Activated CD8-positive, alpha-beta memory T cell treated with anti-CD3 and anti-CD28 coated beads for 1 hour (primary cell): Measurements from ENCODE around the gene SH2B3.
"Not testable (repeated sequence)": the region's sequence is repeated elsewhere in the genome, so short reads cannot be mapped to it uniquely, and the experiment has no call there.

Experiments used
- DNase-seq, 2 donors: peaks; one replicate each; pipeline ENCODE4 v3.0.0-alpha.2; 2020; ENCODE audit warnings: low read depth in 1 of 2; ENCODE audit errors: extremely low read depth in 1 of 2

The SH2B3 gene

GRCh38 chr12:111386885-111387284 is 18.8 kb upstream of the SH2B3 start:
- no peak for DNase-seq

GRCh38 chr12:111387747-111388323 is 17.9 kb upstream of the SH2B3 start:
- no peak for DNase-seq

GRCh38 chr12:111389635-111390034 is 16.1 kb upstream of the SH2B3 start:
- DNase-seq = no peak

- no peak for DNase-seq
These were observed 14.8 kb upstream of the SH2B3 start for GRCh38 chr12:111390910-111391309.

GRCh38 chr12:111393700-111394300 is 11.9 kb upstream of the SH2B3 start:
- no peak for DNase-seq

- no peak for DNase-seq
These were observed 11.2 kb upstream of the SH2B3 start for GRCh38 chr12:111394480-111394879.

GRCh38 chr12:111395336-111396187 is 10.2 kb upstream of the SH2B3 start:
- DNase-seq = no peak

GRCh38 chr12:111396271-111396670 is 9.5 kb upstream of the SH2B3 start:
- DNase-seq = not testable (repeated sequence)

GRCh38 chr12:111396726-111397445 is 8.8 kb upstream of the SH2B3 start:
- peak; percentile 62 to 90 for DNase-seq

GRCh38 chr12:111398530-111398929 is 7.2 kb upstream of the SH2B3 start:
- DNase-seq = no peak

- not testable (repeated sequence) for DNase-seq
These were observed 5.8 kb upstream of the SH2B3 start for GRCh38 chr12:111399741-111400404.

GRCh38 chr12:111401167-111401605 is 4.5 kb upstream of the SH2B3 start:
- DNase-seq = no peak

- DNase-seq = not testable (repeated sequence)
These were observed 3.3 kb upstream of the SH2B3 start for GRCh38 chr12:111402490-111402824.

- peak in 1 of 2 donors; percentile 27 for DNase-seq
These were observed 1.2 kb upstream of the SH2B3 start for GRCh38 chr12:111404362-111405148.

GRCh38 chr12:111405149-111405858 is 419 bp upstream of the SH2B3 start:
- DNase-seq = peak; percentile 97 to 99

GRCh38 chr12:111406474-111407376 is 1.0 kb downstream of the SH2B3 start:
- DNase-seq = no peak

- DNase-seq = no peak
These were observed 1.8 kb downstream of the SH2B3 start for GRCh38 chr12:111407377-111408115.

- DNase-seq = no peak
These were observed 2.4 kb downstream of the SH2B3 start for GRCh38 chr12:111408116-111408440.
